ENCODE measurements around the gene APBA1.

DNA sequence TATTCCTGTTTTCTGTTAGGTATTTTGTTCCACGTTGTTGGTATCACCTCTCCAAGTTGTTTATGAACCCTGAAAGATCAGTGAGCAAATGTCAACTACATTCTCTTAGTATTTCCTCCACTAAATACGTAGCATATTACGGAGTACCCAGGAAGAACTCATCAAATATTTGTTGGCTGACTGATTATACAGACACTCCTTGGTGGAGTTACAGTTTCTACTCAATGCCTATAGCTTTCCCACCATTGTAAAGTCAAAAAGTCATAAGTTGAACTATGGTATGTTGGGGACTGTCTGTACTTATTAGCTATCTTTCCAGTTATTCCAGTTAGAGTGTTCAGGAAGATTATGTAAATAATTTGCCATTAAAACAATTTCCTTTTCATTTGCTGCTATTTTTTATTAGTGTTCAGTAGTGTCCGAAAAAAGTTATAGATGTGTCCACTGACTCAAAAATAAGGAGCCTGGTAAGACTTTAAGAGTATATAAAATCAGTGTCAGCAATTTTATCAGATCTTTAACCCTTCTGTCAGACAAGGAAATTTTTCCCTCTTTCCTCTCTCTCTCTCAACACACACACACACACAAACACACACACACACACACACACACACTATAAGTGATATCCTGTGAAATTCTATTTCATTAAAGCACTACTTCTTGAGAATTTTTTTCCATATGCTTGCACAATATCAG, 6.8 kb upstream of the APBA1 start:
- TF ChIP-seq, protein P1, sequence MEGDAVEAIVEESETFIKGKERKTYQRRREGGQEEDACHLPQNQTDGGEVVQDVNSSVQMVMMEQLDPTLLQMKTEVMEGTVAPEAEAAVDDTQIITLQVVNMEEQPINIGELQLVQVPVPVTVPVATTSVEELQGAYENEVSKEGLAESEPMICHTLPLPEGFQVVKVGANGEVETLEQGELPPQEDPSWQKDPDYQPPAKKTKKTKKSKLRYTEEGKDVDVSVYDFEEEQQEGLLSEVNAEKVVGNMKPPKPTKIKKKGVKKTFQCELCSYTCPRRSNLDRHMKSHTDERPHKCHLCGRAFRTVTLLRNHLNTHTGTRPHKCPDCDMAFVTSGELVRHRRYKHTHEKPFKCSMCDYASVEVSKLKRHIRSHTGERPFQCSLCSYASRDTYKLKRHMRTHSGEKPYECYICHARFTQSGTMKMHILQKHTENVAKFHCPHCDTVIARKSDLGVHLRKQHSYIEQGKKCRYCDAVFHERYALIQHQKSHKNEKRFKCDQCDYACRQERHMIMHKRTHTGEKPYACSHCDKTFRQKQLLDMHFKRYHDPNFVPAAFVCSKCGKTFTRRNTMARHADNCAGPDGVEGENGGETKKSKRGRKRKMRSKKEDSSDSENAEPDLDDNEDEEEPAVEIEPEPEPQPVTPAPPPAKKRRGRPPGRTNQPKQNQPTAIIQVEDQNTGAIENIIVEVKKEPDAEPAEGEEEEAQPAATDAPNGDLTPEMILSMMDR (IDR thresholded peaks at IDR 0.05; ENCODE audit: insufficient read depth, low read length): no peak
- no peak for TF ChIP-seq POLR2AphosphoS5 (IDR thresholded peaks at IDR 0.05; ENCODE audit: low read depth)
- TF ChIP-seq, protein P2, sequence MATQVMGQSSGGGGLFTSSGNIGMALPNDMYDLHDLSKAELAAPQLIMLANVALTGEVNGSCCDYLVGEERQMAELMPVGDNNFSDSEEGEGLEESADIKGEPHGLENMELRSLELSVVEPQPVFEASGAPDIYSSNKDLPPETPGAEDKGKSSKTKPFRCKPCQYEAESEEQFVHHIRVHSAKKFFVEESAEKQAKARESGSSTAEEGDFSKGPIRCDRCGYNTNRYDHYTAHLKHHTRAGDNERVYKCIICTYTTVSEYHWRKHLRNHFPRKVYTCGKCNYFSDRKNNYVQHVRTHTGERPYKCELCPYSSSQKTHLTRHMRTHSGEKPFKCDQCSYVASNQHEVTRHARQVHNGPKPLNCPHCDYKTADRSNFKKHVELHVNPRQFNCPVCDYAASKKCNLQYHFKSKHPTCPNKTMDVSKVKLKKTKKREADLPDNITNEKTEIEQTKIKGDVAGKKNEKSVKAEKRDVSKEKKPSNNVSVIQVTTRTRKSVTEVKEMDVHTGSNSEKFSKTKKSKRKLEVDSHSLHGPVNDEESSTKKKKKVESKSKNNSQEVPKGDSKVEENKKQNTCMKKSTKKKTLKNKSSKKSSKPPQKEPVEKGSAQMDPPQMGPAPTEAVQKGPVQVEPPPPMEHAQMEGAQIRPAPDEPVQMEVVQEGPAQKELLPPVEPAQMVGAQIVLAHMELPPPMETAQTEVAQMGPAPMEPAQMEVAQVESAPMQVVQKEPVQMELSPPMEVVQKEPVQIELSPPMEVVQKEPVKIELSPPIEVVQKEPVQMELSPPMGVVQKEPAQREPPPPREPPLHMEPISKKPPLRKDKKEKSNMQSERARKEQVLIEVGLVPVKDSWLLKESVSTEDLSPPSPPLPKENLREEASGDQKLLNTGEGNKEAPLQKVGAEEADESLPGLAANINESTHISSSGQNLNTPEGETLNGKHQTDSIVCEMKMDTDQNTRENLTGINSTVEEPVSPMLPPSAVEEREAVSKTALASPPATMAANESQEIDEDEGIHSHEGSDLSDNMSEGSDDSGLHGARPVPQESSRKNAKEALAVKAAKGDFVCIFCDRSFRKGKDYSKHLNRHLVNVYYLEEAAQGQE (IDR thresholded peaks at IDR 0.05; ENCODE audit: insufficient replicate concordance, low read depth): no peak
